Esophagus muscularis mucosa (tissue), 4 donors: ENCODE data around the gene PYDC1. TPM values are rescaled to one million over a fixed set of nuclear protein-coding genes. Genes with fewer than 3 reads are reported as not detected.

Source experiments
- DNase-seq: peaks from one replicate; pipeline ENCODE4 v3.0.0-alpha.2; 2017; ENCODE audit errors: extremely low spot score
- H3K27ac ChIP-seq, 4 donors: fragments of 200-600 bp; sonication (generic); replicated peaks in 1 of 4; 1 replicate in 3 of 4; 2 replicates in 1 of 4; pipeline ENCODE4 v1.5.1; 2016 to 2019; ENCODE audit warnings: mild to moderate bottlenecking in 1 of 4
- H3K27me3 ChIP-seq, 4 donors: fragments of 200-600 bp; sonication (generic); one replicate each; pipeline versions ENCODE4 v1.5.1 to v1.6.0; 2016 to 2019
- H3K36me3 ChIP-seq, 4 donors: fragments of 200-600 bp; sonication (generic); one replicate each; pipeline ENCODE4 v1.5.1; 2016 to 2019
- H3K4me1 ChIP-seq, 4 donors: fragments of 200-600 bp; sonication (generic); one replicate each; pipeline ENCODE4 v1.5.1; 2016 to 2019
- H3K4me3 ChIP-seq, 4 donors: fragments of 200-600 bp; sonication (generic); 1 replicate in 2 of 4; 2 replicates in 2 of 4; pipeline ENCODE4 v1.5.1; 2016 to 2019; ENCODE audit warnings: mild to moderate bottlenecking in 4 of 4, moderate library complexity in 1 of 4
- H3K9me3 ChIP-seq, 4 donors: fragments of 200-600 bp; sonication (generic); 1 replicate in 3 of 4; 2 replicates in 1 of 4; pipeline ENCODE4 v1.5.1; 2016 to 2019
- EP300 ChIP-seq: sonication (generic); formaldehyde crosslinking; IDR thresholded peaks from one replicate; pipeline ENCODE4 v1.6.1; 2017; ENCODE audit warnings: antibody characterized with exemption
- POLR2A ChIP-seq: fragments of 450-650 bp; IDR thresholded peaks from one replicate; pipeline ENCODE4 v1.6.1; 2017; ENCODE audit warnings: antibody characterized with exemption, moderate library complexity, mild to moderate bottlenecking, low read depth
- POLR2AphosphoS5 ChIP-seq, 2 donors: sonication (generic); formaldehyde crosslinking; IDR thresholded peaks; one replicate each; pipeline ENCODE4 v1.6.1; 2017; ENCODE audit warnings: antibody characterized with exemption in 2 of 2
- WGBS: methylation state at CpG from one replicate; pipeline ENCODE4 v1.1.5; 2018; 5-methylcytosine and 5-hydroxymethylcytosine counted together
- intact Hi-C: fragments of 100-400 bp; cut with DNase I; formaldehyde crosslinking; loops from one replicate; pipeline ENCODE4 v1.15.1; 2023
- total RNA-seq, 4 donors: library from RNA; depleted of rRNA; stranded (reverse); fragments of >200 nt; gene quantifications; one replicate each; pipeline versions ENCODE4 v1.1.0 to v1.2.1, GENCODE V29; 2016
- TF ChIP-seq, protein P1 (sequence below), 3 experiments: fragments of 200-600 bp in 2 of 3; fragments of 450-650 bp in 1 of 3; sonication (generic) in 2 of 3; IDR thresholded peaks; one replicate each; pipeline ENCODE4 v1.5.1; 2017 to 2019; ENCODE audit warnings: antibody characterized with exemption in 3 of 3, mild to moderate bottlenecking in 2 of 3, moderate library complexity in 1 of 3

PYDC1 gene
- total RNA-seq, 4 donors from 2014 or later, result not detected

DNA sequence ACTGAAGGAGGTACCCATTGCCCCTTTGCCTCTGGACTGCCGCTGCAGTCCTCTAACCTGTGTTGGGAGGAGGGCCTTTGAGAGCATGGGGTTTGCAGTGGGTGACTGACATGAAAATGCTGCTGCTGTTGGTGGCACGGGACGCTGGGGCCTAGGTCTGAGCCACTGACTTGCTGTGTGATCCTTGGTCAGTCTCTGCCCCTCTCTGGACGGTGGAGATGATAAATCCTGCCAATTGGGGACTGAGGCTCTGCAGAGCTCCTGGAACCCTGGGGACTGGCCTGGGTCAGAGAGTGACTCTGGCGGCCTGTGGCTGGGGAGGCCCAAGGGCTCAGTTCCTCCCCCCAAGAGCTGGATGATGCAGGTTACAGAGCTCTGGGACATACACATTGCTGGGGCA, 6.1 kb upstream of the PYDC1 start:
- peaks cover 0 to 58% (median 13%) of the 10 kb centered on the region in 4 donors for H3K27me3 ChIP-seq
- H3K36me3 ChIP-seq, result no peaks in the 10 kb centered on the region
- H3K4me1 ChIP-seq, result no peaks in the 10 kb centered on the region
- TF ChIP-seq POLR2AphosphoS5 (IDR thresholded peaks at IDR 0.05) (no peak), EP300 (no peak), POLR2A (no peak)
- TF ChIP-seq, protein P1, sequence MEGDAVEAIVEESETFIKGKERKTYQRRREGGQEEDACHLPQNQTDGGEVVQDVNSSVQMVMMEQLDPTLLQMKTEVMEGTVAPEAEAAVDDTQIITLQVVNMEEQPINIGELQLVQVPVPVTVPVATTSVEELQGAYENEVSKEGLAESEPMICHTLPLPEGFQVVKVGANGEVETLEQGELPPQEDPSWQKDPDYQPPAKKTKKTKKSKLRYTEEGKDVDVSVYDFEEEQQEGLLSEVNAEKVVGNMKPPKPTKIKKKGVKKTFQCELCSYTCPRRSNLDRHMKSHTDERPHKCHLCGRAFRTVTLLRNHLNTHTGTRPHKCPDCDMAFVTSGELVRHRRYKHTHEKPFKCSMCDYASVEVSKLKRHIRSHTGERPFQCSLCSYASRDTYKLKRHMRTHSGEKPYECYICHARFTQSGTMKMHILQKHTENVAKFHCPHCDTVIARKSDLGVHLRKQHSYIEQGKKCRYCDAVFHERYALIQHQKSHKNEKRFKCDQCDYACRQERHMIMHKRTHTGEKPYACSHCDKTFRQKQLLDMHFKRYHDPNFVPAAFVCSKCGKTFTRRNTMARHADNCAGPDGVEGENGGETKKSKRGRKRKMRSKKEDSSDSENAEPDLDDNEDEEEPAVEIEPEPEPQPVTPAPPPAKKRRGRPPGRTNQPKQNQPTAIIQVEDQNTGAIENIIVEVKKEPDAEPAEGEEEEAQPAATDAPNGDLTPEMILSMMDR (IDR thresholded peaks at IDR 0.05), result no peak
- no peak for DNase-seq
- no peak overlapping the region for H3K27ac ChIP-seq
- intact Hi-C loops, result no loop called here
- no peaks in the 10 kb centered on the region for H3K9me3 ChIP-seq
- WGBS, result 93% methylated on average over 2 of the region's 5 CpGs
- H3K4me3 ChIP-seq, result no peak overlapping the region

DNA sequence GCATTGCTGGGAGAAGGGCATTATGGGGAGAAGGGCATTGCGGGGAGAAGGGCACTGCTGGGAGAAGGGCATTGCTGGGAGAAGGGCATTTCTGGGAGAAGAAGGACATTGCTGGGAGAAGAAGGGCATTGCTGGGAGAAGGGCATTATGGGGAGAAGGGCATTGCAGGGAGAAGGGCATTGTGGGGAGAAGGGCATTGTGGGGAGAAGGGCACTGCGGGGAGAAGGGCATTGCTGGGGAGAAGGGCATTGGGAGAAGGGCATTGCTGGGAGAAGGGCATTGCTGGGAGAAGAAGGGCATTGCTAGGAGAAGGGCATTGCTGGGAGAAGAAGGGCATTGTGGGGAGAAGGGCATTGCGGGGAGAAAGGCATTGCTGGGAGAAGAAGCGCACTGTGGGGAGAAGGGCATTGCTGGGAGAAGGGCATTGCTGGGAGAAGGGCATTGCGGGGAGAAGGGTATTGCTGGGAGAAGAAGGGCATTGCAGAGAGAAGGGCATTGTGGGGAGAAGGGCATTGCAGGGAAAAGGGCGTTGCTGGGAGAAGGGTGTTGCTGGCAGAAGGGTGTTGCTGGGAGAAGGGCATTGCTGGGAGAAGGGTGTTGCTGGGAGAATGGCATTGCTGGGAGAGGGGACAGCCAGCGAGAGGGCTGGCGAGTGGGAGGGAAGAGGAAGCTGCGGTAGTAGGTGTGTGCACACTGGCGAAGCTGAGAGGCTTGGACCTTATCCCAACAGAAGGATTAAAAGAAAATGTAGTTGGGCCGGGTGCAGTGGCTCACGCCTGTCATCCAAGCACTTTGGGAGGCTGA, 4.6 kb upstream of the PYDC1 start:
- WGBS, result 75% methylated on average over 12 of the region's 12 CpGs
- Histone ChIP-seq H3K9me3 (no peaks in the 10 kb centered on the region), H3K36me3 (no peaks in the 10 kb centered on the region), H3K27me3 (peaks cover 0 to 73% (median 28%) of the 10 kb centered on the region in 4 donors), H3K4me1 (peaks cover 5 to 7% (median 6%) of the 10 kb centered on the region in 4 donors), H3K27ac (no peak overlapping the region), H3K4me3 (no peak overlapping the region)
- intact Hi-C loops, result no loop called here
- DNase-seq, result no peak
- TF ChIP-seq, protein P1 (IDR thresholded peaks at IDR 0.05), result no peak
- TF ChIP-seq POLR2AphosphoS5 (IDR thresholded peaks at IDR 0.05), result no peak
- no peak for TF ChIP-seq POLR2A
- TF ChIP-seq EP300, result no peak

DNA sequence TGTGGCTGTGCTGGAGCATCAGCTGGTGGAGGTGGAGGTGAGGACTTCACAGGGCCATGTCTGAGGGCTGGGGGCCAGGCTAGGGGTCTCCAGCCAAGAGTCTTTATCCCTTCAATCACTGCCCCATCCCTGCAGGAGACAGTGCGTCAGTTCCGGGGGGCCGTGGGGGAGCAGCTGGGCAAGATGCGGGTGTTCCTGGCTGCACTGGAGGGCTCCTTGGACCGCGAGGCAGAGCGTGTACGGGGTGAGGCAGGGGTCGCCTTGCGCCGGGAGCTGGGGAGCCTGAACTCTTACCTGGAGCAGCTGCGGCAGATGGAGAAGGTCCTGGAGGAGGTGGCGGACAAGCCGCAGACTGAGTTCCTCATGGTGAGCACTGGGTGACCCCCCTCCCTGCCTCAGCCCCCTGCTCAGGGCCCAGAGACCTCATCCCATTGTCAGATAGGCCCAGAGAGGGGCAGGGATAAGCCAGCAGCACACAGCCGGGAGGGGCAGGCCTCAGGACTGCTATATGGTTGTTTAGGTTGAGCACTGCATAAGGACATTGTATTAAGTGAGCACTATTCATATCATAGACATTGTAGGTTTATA, 2.3 kb upstream of the PYDC1 start:
- peaks cover 25 to 29% (median 28%) of the 10 kb centered on the region in 4 donors for H3K4me1 ChIP-seq
- H3K27me3 ChIP-seq, result peaks cover 0 to 92% (median 42%) of the 10 kb centered on the region in 4 donors
- TF ChIP-seq EP300 (no peak), POLR2A (no peak), POLR2AphosphoS5 (IDR thresholded peaks at IDR 0.05) (no peak)
- TF ChIP-seq, protein P1 (IDR thresholded peaks at IDR 0.05), result no peak
- 81% methylated on average over 2 of the region's 15 CpGs for WGBS
- H3K36me3 ChIP-seq, result no peaks in the 10 kb centered on the region
- DNase-seq, result no peak
- H3K9me3 ChIP-seq, result no peaks in the 10 kb centered on the region
- intact Hi-C loops, result no loop called here
- H3K4me3 ChIP-seq, result no peak overlapping the region
- H3K27ac ChIP-seq, result no peak overlapping the region

DNA sequence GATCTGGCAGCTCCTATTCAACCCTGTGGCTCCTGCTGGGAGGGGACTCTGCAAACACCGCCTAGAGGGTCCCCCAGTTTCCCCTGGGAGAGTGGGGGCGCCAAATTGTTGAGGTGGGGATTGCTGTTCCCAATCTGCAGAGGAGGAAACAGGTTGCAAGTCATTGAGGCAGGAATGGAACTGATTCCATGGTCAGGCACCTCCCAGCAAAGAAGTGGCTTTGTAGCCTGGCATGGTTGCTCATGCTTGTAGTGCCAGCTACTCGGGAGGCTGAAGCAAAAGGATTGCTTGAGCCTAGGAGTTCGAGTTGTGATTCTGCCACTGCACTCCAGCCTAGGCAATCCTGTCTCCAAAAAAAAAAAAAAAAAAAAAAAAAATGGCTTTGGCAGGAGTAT, 198 bp upstream of the PYDC1 start:
- Histone ChIP-seq H3K4me3 (peak overlapping the region; percentile 43 to 52 (median 46)), H3K27me3 (peaks cover 0 to 98% (median 44%) of the 10 kb centered on the region in 4 donors)
- intact Hi-C loops, result no loop called here

More for the DNA sequence above, 198 bp upstream of the PYDC1 start:
- H3K9me3 ChIP-seq, result no peaks in the 10 kb centered on the region
- no peak overlapping the region for H3K27ac ChIP-seq
- WGBS, result 23% methylated on average over 4 of the region's 4 CpGs
- peaks cover 25 to 29% (median 28%) of the 10 kb centered on the region in 4 donors for H3K4me1 ChIP-seq
- TF ChIP-seq, protein P1 (IDR thresholded peaks at IDR 0.05), result no peak
- TF ChIP-seq POLR2AphosphoS5 (IDR thresholded peaks at IDR 0.05) (no peak), EP300 (no peak), POLR2A (no peak)
- no peak for DNase-seq
- H3K36me3 ChIP-seq, result no peaks in the 10 kb centered on the region
